CD4-positive, alpha-beta T cell treated with Interleukin-17A for 1 hour (primary cell): ENCODE measurements around the gene SLC9A2.

Experiments
- DNase-seq: peaks from one replicate; pipeline ENCODE4 v3.0.0-alpha.2; 2020

SLC9A2 gene

GRCh38 chr2:102621630-102622029 lies 2.3 kb downstream of the SLC9A2 start:
- DNase-seq = no peak

- no peak for DNase-seq
These were observed 3.3 kb downstream of the SLC9A2 start for GRCh38 chr2:102622646-102623045.

- no peak for DNase-seq
These were observed 11.1 kb downstream of the SLC9A2 start for GRCh38 chr2:102630458-102630857.

- DNase-seq = no peak
These were observed 13.2 kb downstream of the SLC9A2 start for GRCh38 chr2:102632380-102633175.

DNA sequence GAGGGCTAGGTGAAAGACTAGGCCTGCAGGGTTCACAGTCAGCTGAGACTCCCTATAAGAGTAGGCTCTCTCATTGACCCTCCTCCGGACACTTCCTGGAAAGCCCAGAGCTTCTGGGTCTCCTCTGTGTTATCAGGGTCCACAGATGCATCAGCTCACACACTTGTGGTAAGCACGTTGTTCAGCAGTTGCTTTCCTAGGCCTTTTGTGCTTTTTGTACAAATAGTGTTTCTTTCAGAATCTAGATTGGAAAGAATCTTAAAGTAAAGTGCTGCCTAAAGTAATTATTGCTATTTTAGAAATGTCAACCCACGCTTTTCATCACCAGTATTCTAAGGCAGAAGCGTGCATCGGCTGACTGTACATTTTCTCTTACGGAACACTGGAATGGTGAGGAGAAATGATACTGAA lies 15.5 kb downstream of the SLC9A2 start:
- DNase-seq = no peak

DNA sequence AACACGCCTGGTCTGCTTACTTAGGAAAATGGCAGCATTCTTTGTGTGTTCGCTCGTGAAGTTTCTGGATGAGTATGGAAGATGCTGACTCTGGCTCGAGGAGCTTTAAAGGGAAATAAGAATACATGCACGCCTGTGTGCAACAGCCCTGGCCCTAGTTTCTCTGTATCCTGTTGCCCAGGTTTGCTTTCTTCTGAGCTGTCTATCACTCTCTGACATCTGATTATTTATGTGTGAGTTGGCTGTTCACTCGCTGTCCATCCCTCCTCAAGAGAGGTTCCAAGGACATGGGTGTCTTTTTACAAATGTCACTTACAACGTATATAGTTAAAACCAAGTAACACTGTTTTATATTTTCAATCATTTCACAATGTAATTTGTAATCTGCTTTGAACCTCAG lies 16.0 kb downstream of the SLC9A2 start:
- DNase-seq = no peak

GRCh38 chr2:102636283-102636907 lies 17.0 kb downstream of the SLC9A2 start:
- no peak for DNase-seq

DNA sequence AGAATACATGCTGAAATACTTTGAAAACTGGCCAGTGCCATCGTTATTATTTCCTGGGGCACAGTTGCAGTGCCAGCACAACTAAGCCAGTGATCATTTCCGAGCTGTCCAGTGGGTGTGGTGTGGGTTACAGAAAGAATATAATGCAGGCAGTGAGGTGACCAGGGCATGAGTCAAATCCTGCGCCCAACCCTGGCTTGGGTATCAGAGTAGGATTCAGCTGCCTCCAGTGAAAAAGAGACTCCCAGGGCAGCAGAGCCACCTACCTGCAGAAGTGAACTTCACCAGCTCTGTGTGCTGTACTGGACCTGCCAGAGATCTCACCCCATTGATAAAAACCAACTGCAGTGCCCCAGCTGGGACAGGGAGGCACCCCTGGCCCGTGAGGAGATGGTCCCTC lies 18.0 kb downstream of the SLC9A2 start:
- no peak for DNase-seq

- DNase-seq = no peak
These were observed 20.1 kb downstream of the SLC9A2 start for GRCh38 chr2:102639429-102639828.

DNA sequence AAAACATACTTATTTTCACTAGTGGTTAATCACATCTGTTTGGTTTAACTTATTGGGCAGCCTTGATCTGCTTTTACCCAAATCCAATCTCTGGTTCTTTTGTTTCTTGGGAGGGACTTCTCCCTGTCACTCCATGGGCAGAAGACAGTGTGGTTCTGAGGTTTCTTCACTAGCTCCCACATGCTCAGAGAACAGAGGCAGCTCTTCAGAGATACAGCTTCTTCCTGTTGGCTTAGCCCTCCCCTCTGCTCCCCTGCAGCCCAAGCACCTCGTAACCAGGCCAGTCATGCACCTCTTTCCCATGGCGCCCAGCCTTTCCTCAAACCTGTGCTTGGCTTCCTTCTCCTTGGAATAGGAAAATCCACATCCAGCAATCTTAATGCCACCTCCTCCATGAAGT lies 32.8 kb downstream of the SLC9A2 start:
- no peak for DNase-seq

DNA sequence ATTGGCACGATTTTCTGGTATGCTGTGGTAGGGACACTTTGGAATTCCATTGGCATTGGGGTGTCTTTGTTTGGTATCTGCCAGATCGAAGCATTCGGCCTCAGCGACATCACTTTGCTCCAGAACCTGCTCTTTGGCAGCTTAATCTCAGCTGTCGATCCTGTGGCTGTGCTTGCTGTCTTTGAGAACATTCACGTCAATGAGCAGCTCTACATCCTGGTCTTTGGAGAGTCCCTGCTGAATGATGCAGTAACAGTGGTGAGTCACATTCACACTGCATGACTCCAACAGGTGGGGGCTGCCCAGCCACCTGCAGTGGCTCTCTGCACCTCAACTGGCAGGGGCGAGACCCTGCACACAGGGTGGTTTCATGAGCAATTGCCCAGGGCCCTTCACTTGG lies 38.4 kb downstream of the SLC9A2 start:
- DNase-seq = no peak

- DNase-seq = no peak
These were observed 40.7 kb downstream of the SLC9A2 start for GRCh38 chr2:102660070-102660469.

- DNase-seq = no peak
These were observed 41.2 kb downstream of the SLC9A2 start for GRCh38 chr2:102660574-102660973.

GRCh38 chr2:102661846-102662245 lies 42.5 kb downstream of the SLC9A2 start:
- DNase-seq = no peak

DNA sequence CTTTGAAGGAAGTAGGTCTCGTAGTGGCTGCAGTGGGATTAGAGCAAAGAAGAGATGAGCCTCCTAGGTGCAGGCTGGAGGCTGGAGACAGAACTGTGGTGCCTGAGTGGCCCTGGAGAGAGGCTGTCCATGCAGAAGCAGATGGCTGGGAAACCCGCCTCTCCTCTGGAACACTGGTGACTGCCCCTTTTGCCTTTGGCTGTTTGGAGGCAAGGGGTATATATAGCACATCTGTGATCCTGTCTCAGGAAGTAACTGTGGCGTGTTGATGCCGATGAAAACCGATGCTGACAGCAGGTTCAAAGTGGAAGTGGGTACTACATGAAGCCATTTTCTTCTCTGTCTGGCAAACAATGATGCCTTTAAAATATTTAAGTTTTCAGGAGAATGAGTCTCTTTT lies 43.5 kb downstream of the SLC9A2 start:
- DNase-seq = no peak

GRCh38 chr2:102663381-102663780 lies 44.0 kb downstream of the SLC9A2 start:
- no peak for DNase-seq

GRCh38 chr2:102664471-102664909 lies 45.1 kb downstream of the SLC9A2 start:
- no peak for DNase-seq

- DNase-seq = no peak
These were observed 47.7 kb downstream of the SLC9A2 start for GRCh38 chr2:102667072-102667471.

- DNase-seq = no peak
These were observed 48.8 kb downstream of the SLC9A2 start for GRCh38 chr2:102668171-102668570.

- DNase-seq = no peak
These were observed 50.0 kb downstream of the SLC9A2 start for GRCh38 chr2:102669401-102669800.

DNA sequence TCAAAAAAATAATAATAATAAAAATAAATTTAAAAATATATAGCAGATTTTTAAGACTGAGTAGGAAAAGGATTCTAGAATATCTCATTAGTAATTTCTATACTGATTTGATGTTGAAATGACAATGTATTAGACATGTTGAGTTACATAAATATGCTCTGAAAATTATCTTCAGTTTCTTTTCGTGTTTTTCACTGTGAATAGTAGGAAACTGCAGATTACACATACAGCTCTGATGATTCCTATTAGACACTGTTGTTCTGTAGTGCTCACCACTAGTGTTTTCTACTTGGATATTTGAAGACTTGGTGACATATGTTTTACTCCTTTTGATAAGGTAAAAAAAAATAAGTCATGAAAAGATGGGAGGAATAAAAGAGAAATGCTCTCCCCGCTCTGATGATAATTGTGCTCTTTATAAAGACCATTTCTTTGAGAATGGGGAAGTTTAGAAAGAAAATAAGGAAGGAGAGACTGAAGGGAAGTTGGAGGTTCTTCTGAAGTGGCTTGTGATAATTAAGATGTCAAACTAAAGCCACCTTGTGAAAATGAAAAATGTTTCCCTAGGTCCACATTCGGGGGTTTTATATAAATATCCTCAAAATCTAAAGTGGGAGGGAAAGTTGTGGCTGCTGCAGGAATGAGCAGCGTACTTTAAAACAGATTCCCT lies 52.9 kb downstream of the SLC9A2 start:
- DNase-seq = no peak

GRCh38 chr2:102674370-102674769 lies 55.0 kb downstream of the SLC9A2 start:
- DNase-seq = no peak

GRCh38 chr2:102674836-102675235 lies 55.5 kb downstream of the SLC9A2 start:
- DNase-seq = no peak
